Eye (tissue), 1 donor: ENCODE data around the gene ZNF213.
A peak's percentile ranks its signal among the peaks of the same experiment; 100 is the strongest.

Experiments used
- DNase-seq: peaks from one replicate; pipeline ENCODE4 v3.0.0-alpha.2; 2015

The ZNF213 gene

DNA sequence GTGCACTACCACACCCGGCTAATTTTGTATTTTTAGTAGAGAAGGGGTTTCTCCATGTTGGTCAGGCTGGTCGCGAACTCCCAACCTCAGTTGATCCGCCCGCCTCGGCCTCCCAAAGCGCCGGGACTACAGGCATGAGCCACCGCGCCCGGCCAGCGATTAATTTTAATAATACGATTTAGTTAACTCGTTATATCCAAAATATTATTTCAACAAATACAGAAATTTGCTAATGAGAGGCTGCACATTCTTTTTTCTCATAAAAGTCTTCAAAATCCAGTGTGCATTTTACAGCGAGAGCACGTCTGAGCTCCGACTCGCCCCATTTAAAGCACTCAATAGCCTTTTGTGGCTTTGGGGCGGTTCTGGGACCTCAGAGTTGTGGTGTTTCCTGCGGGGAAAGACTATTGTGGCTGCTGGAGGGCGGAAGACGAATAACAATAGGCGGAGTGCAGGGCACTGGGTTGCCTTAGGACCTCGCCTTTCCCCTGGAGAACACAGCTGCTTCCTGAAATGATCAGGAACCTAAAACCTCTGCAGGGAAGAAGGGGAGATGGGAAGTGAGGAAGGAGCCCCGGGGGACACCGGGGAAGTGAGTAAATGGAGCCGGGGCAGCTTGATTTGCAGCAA lies 32.9 kb upstream of the ZNF213 start:
- DNase-seq = peak; percentile 6

- peak; percentile 96 for DNase-seq
Measured at GRCh38 chr16:3106205-3106928, 28.5 kb upstream of the ZNF213 start.

GRCh38 chr16:3112058-3112880 lies 22.6 kb upstream of the ZNF213 start, which contains the start of gene ZNF205:
Gene ZNF205 (plus strand): TSS chr16:3112586. CDS start chr16:3113431, 845 bp downstream.
- peak; percentile 87 for DNase-seq

- no peak for DNase-seq
Measured at GRCh38 chr16:3112881-3113574, 21.8 kb upstream of the ZNF213 start.

DNA sequence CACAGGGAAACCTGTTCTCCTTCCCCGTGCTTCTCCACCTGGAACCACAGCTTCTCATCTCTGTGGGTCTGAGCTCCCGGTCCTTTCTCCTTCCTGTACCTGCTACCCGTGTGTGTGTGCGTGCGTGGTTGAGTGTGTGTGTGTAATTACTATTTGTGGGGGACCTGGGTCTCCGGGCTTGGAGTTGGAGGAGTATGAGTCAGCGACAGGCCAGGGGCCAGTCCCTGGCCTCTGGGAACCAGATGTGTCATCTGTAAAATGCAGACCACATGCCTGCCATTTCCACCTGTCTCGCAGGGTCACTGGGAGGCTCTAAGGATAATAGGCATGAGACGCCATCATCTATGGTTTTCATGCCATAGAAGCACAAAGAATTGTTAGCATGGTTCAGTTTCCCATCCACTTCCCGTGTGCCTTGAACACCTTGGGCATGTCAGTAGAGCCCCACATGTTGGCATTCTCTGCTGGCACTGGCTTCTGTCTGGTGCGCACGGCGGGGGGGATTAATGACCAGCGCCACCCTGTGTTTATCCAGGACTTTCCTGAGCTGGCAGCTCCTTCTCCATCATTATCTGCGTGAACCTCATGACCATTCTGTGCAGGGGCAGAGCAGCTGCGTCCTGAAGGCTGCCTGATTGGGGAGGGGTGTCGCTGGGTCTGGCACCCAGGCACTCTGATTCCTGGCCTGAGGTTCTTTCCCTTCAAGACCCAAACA lies 20.9 kb upstream of the ZNF213 start:
- DNase-seq = no peak

- no peak for DNase-seq
Measured at GRCh38 chr16:3115003-3115402, 19.8 kb upstream of the ZNF213 start.

GRCh38 chr16:3115561-3115960 lies 19.3 kb upstream of the ZNF213 start:
- no peak for DNase-seq

- no peak for DNase-seq
Measured at GRCh38 chr16:3118204-3118790, 16.5 kb upstream of the ZNF213 start.

DNA sequence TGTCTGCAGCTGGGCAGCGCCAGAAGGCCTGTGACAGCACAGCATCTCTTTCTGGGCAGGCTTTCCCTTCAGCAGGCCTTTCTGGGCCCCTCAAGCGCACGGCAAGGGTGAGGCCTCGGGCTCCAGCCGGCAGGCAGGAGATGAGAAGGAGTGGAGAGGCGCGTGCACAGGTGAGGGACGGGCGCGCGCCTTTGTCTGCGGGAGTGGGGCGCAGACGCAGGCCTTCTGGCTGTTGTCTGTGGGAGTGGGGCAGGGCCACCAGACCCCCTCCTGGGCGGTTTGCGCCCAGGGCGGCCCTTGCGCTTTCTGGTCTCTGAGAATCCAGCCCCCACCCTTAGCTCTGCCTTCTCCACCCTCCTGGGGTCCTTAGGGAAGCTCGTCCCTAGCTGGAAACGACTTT lies 16.0 kb upstream of the ZNF213 start:
- no peak for DNase-seq

DNA sequence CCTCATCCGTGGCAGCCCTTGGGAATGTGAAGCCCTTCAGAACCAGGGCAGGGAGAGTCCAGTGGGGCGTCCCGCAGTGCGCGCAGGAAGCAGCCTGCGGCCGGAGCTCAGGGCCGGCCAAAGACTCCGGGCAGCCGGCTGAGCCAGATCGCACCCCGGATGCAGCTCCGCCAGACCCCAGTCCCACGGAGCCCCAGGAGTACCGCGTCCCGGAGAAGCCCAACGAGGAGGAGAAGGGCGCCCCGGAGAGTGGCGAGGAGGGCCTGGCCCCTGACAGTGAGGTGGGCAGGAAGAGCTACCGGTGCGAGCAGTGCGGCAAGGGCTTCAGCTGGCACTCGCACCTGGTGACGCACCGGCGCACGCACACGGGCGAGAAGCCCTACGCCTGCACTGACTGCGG lies 15.5 kb upstream of the ZNF213 start:
- DNase-seq = no peak

DNA sequence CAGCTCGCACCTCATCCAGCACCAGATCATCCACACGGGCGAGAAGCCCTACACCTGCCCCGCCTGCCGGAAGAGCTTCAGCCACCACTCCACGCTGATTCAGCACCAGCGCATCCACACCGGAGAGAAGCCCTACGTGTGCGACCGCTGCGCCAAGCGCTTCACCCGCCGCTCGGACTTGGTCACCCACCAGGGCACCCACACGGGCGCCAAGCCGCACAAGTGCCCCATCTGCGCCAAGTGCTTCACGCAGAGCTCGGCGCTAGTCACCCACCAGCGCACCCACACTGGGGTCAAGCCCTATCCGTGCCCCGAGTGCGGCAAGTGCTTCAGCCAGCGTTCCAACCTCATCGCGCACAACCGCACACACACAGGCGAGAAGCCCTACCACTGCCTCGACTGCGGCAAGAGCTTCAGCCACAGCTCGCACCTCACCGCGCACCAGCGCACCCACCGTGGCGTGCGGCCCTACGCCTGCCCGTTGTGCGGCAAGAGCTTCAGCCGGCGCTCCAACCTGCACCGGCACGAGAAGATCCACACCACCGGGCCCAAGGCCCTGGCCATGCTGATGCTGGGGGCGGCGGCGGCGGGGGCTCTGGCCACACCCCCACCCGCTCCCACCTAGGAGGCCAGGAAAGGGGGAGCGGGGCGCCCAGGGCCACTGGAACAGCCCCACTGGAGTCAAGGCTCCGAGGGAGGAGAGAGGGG lies 15.0 kb upstream of the ZNF213 start:
- DNase-seq = no peak

- no peak for DNase-seq
Measured at GRCh38 chr16:3120435-3120834, 14.4 kb upstream of the ZNF213 start.

DNA sequence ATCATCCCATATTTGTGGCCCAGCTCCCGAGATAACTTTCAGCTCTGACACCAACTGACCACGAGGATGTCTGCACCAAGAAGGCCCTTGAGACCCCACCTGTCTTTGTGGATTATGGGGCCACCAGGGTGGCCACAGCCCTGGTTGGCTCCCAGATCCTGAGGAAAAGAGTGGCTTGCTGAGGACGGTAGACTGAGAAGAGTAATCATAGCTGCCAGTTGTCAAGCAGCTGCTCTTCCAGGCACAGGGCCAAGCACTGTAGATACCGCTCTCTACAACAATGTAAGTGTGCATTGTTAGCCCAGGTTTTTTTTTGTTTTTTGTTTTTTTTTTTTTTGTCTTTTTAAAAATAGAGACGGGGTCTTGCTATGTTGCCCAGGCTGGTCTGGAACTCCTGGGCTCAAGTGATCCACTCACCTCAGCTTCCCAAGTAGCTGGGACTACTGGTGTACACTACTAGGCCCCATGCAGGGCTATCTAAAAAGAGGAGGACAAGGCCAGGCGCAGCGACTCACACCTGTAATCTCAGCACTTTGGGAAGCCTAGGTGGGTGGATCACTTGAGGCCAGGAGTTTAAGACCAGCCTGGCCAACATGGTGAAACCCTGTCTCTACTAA lies 12.9 kb upstream of the ZNF213 start:
- no peak for DNase-seq

DNA sequence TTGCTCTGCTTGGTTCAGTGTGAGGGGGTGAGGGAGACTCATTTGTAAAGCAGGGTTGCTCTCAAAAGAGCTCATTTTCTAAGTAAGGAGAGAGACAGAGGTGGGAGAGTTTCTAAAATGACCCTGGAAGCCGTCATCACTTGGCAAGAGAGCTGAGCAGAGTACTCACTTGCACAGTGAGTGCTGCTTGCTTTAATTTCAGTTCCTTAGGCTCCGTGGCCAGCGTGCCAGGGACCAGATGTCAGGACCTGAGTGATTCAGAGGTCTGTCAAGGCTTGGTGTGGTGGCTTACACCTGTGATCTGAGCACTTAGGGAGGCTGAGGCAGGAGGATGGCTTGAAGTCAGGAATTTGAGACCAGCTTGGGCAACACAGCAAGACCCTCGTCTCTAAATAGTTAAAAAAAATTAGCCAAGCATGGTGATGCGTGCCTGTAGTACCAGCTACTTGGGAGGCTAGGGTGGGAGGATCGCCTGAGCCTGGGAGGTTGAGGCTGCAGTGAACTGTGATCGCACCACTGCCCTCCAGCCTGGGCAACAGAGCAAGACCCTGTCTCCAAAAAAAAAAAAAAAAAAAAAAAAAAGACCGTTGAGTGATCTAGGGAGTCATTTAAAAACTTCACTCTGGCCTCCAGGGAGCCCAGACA lies 11.8 kb upstream of the ZNF213 start:
- DNase-seq = no peak

DNA sequence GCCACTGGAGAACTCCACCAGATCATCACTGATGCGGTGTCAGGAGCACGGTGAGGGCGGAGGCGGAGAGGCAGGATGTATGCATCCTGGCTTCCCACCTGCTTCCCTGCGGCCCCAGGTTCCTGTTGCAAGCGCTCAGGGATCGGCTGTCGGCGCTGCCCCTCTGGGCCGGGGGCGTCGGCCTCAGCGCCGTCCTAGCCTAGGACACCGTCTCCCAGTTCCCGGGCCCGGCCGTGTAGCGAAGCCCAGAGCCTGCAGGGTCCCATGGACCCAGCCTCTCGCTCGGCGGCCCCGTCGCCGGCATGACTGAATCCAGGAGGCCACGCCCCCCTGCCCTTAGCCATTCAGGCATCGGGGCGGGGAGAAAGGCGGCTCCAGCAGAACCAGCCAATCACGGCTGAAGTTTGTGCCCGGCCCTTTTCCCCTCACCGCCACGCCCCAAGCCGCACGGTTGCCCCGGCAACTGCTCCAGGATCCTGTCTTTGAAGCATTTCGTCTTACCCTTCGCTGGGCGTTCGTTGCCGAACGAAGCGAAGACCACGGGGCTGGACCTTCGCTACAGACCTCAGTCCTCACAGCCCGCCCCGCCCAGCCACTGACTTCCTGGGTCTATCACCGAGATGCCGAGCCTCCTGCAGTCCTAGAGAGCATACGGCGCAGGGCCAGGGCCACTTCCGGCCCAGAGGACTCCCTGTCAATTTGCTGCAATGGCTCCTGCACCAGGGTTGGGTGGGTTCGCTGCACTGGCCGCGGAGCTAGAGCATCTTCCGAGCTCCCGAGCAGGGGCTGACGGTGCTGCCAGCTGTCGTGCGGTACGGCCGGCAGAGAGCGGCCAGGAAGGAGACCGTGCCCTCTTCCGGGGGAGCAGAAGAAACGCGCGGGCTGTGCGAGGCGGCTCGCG lies 10.6 kb upstream of the ZNF213 start:
- DNase-seq = peak; percentile 99

DNA sequence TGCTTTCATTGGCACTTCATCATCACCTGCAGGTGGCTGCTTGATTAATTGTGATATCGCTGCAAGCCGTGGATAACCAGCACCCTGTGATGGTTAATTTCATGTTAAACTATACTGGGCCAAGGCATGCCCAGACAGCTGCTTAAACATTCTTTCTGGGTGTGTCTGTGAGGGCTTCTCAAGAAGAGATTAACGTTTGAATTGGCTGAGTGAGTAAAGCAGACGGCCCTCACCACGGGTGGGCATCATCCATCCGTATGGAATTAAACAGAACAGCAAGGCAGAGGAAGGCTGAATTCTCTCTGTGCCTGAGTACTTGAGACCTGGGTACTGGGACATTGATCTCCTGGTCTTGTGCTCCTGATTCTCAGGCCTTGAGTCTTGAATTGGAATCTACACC lies 7.1 kb upstream of the ZNF213 start:
- DNase-seq = no peak

- peak; percentile 92 for DNase-seq
Measured at GRCh38 chr16:3129137-3130131, 5.4 kb upstream of the ZNF213 start.
